Esophagus muscularis mucosa (tissue), 4 donors: ENCODE measurements around the gene ADD2.

Source experiments
- CTCF ChIP-seq, 3 experiments: fragments of 200-600 bp in 2 of 3; fragments of 450-650 bp in 1 of 3; sonication (generic) in 2 of 3; IDR thresholded peaks; one replicate each; pipeline ENCODE4 v1.5.1; 2017 to 2019; ENCODE audit warnings: antibody characterized with exemption in 3 of 3, mild to moderate bottlenecking in 2 of 3, moderate library complexity in 1 of 3
- EP300 ChIP-seq: sonication (generic); formaldehyde crosslinking; IDR thresholded peaks from one replicate; pipeline ENCODE4 v1.6.1; 2017; ENCODE audit warnings: antibody characterized with exemption
- POLR2A ChIP-seq: fragments of 450-650 bp; IDR thresholded peaks from one replicate; pipeline ENCODE4 v1.6.1; 2017; ENCODE audit warnings: antibody characterized with exemption, moderate library complexity, mild to moderate bottlenecking, low read depth

DNA sequence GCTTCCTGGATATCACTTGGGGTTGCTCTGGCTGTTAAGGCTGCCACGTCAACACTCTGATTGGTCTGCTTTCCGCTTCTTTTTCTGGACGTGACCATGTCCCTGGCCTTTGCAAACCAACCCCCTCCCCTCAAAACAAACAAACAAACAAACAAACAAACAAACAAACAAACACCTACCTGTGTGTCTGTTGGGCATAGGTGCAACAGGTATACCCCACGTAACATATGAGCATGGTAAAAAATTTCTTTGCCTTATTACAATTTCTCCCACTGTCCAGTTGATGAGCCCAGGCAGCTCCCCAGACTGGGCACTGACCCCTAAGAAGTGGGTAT, 80.6 kb downstream of the ADD2 start:
- TF ChIP-seq EP300, result no peak
- TF ChIP-seq CTCF (IDR thresholded peaks at IDR 0.05), result no peak
- TF ChIP-seq POLR2A, result no peak
